Dedifferentiated amniotic fluid mesenchymal stem cell (primary cell): Measurements from ENCODE around the gene FMO1.
A peak's percentile ranks its signal among the peaks of the same experiment; 100 is the strongest.
"Not testable (repeated sequence)": the region's sequence is repeated elsewhere in the genome, so short reads cannot be mapped to it uniquely, and the experiment has no call there.

Source experiments
- DNase-seq: peaks from one replicate; pipeline ENCODE4 v3.0.0-alpha.2; 2016; ENCODE audit errors: extremely low spot score

The FMO1 gene

GRCh38 chr1:171236231-171236630 lies 12.1 kb upstream of the FMO1 start:
- not testable (repeated sequence) for DNase-seq

- no peak for DNase-seq
Measured at GRCh38 chr1:171243878-171244277, 4.4 kb upstream of the FMO1 start.

- peak; percentile 51 for DNase-seq
Measured at GRCh38 chr1:171245458-171246064, 2.7 kb upstream of the FMO1 start.

- DNase-seq, result no peak
Measured at GRCh38 chr1:171247501-171247900, 793 bp upstream of the FMO1 start.

- DNase-seq, result no peak
Measured at GRCh38 chr1:171248841-171249240, 547 bp downstream of the FMO1 start.

- no peak for DNase-seq
Measured at GRCh38 chr1:171250263-171250662, 2.0 kb downstream of the FMO1 start.

- no peak for DNase-seq
Measured at GRCh38 chr1:171251042-171251951, 3.0 kb downstream of the FMO1 start.

- DNase-seq, result no peak
Measured at GRCh38 chr1:171251952-171252300, 3.6 kb downstream of the FMO1 start.

GRCh38 chr1:171252482-171252881 lies 4.2 kb downstream of the FMO1 start:
- DNase-seq, result no peak

GRCh38 chr1:171254859-171255258 lies 6.6 kb downstream of the FMO1 start:
- no peak for DNase-seq

GRCh38 chr1:171256940-171257606 lies 8.8 kb downstream of the FMO1 start:
- DNase-seq, result no peak

GRCh38 chr1:171257607-171258076 lies 9.3 kb downstream of the FMO1 start:
- no peak for DNase-seq

GRCh38 chr1:171258429-171258828 lies 10.1 kb downstream of the FMO1 start:
- DNase-seq, result no peak

- DNase-seq, result no peak
Measured at GRCh38 chr1:171258943-171259342, 10.6 kb downstream of the FMO1 start.

- no peak for DNase-seq
Measured at GRCh38 chr1:171261336-171261735, 13.0 kb downstream of the FMO1 start.

- DNase-seq, result no peak
Measured at GRCh38 chr1:171263901-171264300, 15.6 kb downstream of the FMO1 start.

- DNase-seq, result no peak
Measured at GRCh38 chr1:171265686-171266085, 17.4 kb downstream of the FMO1 start.

- DNase-seq, result no peak
Measured at GRCh38 chr1:171266930-171267329, 18.6 kb downstream of the FMO1 start.

- no peak for DNase-seq
Measured at GRCh38 chr1:171267391-171267790, 19.1 kb downstream of the FMO1 start.

GRCh38 chr1:171270806-171271205 lies 22.5 kb downstream of the FMO1 start:
- DNase-seq, result no peak

GRCh38 chr1:171277534-171277933 lies 29.2 kb downstream of the FMO1 start:
- no peak for DNase-seq

GRCh38 chr1:171279234-171279633 lies 30.9 kb downstream of the FMO1 start:
- no peak for DNase-seq

- DNase-seq, result no peak
Measured at GRCh38 chr1:171279678-171280077, 31.4 kb downstream of the FMO1 start.
